IMR-90 (cell line): Measurements from ENCODE around the gene FBXL14. TPM values are rescaled to one million over a fixed set of nuclear protein-coding genes. Genes with fewer than 3 reads are reported as not detected.

ENCODE experiments used
- ATAC-seq: fragments of 200-7000 bp; cut with Tn5 transposase; 2 replicates; pipeline ENCODE4 v1.9.1; 2020; ENCODE audit warnings: low read depth, mild to moderate bottlenecking, moderate library complexity
- BruUV-seq: library from RNA; stranded (reverse); fragments of 400-500 nt; replicated peaks from 2 replicates; lab custom pipeline; 2021; lab: Mats Ljungman, UMichigan
- CTCF ChIA-PET: fragments of 300-600 bp; formaldehyde crosslinking; extraction: SDS; loops from one replicate; lab custom pipeline; 2021; ENCODE audit warnings: antibody characterized with exemption; lab: Yijun Ruan, JAX
- POLR2A ChIA-PET: fragments of 300-600 bp; sonication (Branson Sonifier 250); formaldehyde crosslinking; loops from one replicate; lab custom pipeline; 2022; ENCODE audit warnings: antibody characterized with exemption; ENCODE audit not compliant: unreplicated experiment; lab: Charles Lee
- DNase-seq: peaks from one replicate; pipeline ENCODE4 v3.0.0; 2013
- H2AFZ ChIP-seq: replicated peaks from 2 replicates; pipeline ENCODE3; 2013; ENCODE audit warnings: low read length, mild to moderate bottlenecking; ENCODE audit not compliant: poor library complexity
- H2AK5ac ChIP-seq: 2 replicates; pipeline ENCODE4 v1.6.1; 2013; ENCODE audit warnings: low read depth, low read length, inconsistent platforms
- H2AK9ac ChIP-seq: replicated peaks from 2 replicates; pipeline ENCODE3; 2013; ENCODE audit warnings: mild to moderate bottlenecking, low read depth, low read length, moderate library complexity; ENCODE audit not compliant: poor library complexity
- H2BK120ac ChIP-seq: 2 replicates; pipeline ENCODE4 v1.6.1; 2013; ENCODE audit warnings: low read depth, low read length, inconsistent platforms
- H2BK15ac ChIP-seq: 3 replicates; pipeline ENCODE4 v1.6.1; 2013; ENCODE audit warnings: low read depth, low read length, inconsistent platforms
- H2BK20ac ChIP-seq: 2 replicates; pipeline ENCODE4 v1.6.1; 2013; ENCODE audit warnings: low read depth, mild to moderate bottlenecking, inconsistent platforms, low read length, moderate library complexity
- H2BK5ac ChIP-seq: 2 replicates; pipeline ENCODE4 v1.6.1; 2013; ENCODE audit warnings: mild to moderate bottlenecking, low read depth, low read length, inconsistent platforms; ENCODE audit not compliant: poor library complexity, severe bottlenecking
- H3K14ac ChIP-seq: replicated peaks from 2 replicates; pipeline ENCODE4 v1.6.1; 2013; ENCODE audit warnings: low read depth, low read length, inconsistent platforms
- H3K18ac ChIP-seq: 2 replicates; pipeline ENCODE4 v1.6.1; 2013; ENCODE audit warnings: low read depth, low read length, control low read depth
- H3K23ac ChIP-seq: 2 replicates; pipeline ENCODE4 v1.6.1; 2013; ENCODE audit warnings: low read depth, low read length, inconsistent platforms
- H3K27ac ChIP-seq: 2 replicates; pipeline ENCODE4 v1.5.1; 2013; ENCODE audit warnings: mild to moderate bottlenecking, control low read depth, low read length; ENCODE audit not compliant: insufficient read depth
- H3K27me3 ChIP-seq: 2 replicates; pipeline ENCODE4 v1.6.1; 2013; ENCODE audit warnings: low read length; ENCODE audit not compliant: control insufficient read depth, insufficient read depth
- H3K36me3 ChIP-seq: 2 replicates; pipeline ENCODE4 v1.6.1; 2013; ENCODE audit warnings: low read length, mixed read lengths; ENCODE audit not compliant: control insufficient read depth, insufficient read depth
- H3K4ac ChIP-seq: 2 replicates; pipeline ENCODE4 v1.6.1; 2013; ENCODE audit warnings: low read depth, low read length, inconsistent platforms
- H3K4me1 ChIP-seq: 2 replicates; pipeline ENCODE4 v1.6.1; 2013; ENCODE audit warnings: low read length, mixed read lengths; ENCODE audit not compliant: control insufficient read depth, insufficient read depth
- H3K4me2 ChIP-seq: 2 replicates; pipeline ENCODE4 v1.6.1; 2013; ENCODE audit warnings: low read depth, mild to moderate bottlenecking, control low read depth, low read length, moderate library complexity
- H3K4me3 ChIP-seq: 2 replicates; pipeline ENCODE4 v1.5.1; 2013; ENCODE audit warnings: low read depth, mild to moderate bottlenecking, control low read depth, low read length, moderate library complexity; ENCODE audit not compliant: insufficient read depth
- H3K56ac ChIP-seq: 2 replicates; pipeline ENCODE4 v1.6.1; 2013; ENCODE audit warnings: low read length, inconsistent platforms; ENCODE audit not compliant: insufficient read depth; ENCODE audit errors: extremely low read depth
- H3K79me1 ChIP-seq, 2 experiments: 2 replicates each; pipeline ENCODE4 v1.6.1; 2013; ENCODE audit warnings: low read length in 2 of 2, inconsistent platforms in 1 of 2, low read depth in 1 of 2
- H3K9ac ChIP-seq: 2 replicates; pipeline ENCODE4 v1.6.1; 2013; ENCODE audit warnings: low read depth, low read length, control low read depth
- H3K9me1 ChIP-seq: 2 replicates; pipeline ENCODE4 v1.6.1; 2013; ENCODE audit warnings: low read length, inconsistent platforms; ENCODE audit not compliant: insufficient read depth
- H3K9me3 ChIP-seq: 2 replicates; pipeline ENCODE4 v1.6.1; 2013; ENCODE audit warnings: low read length; ENCODE audit not compliant: control insufficient read depth, insufficient read depth
- H4K20me1 ChIP-seq: 2 replicates; pipeline ENCODE4 v1.6.1; 2013; ENCODE audit warnings: low read length, inconsistent platforms; ENCODE audit not compliant: insufficient read depth
- H4K5ac ChIP-seq: 2 replicates; pipeline ENCODE4 v1.6.1; 2013; ENCODE audit warnings: mild to moderate bottlenecking, low read depth, low read length, control low read depth
- H4K8ac ChIP-seq, 2 experiments: 2 replicates each; pipeline ENCODE4 v1.6.1; 2013; ENCODE audit warnings: low read depth in 2 of 2, low read length in 2 of 2, control low read depth in 1 of 2, inconsistent platforms in 1 of 2
- H4K91ac ChIP-seq: 2 replicates; pipeline ENCODE4 v1.6.1; 2013; ENCODE audit warnings: low read depth, low read length, inconsistent platforms; ENCODE audit not compliant: insufficient read depth
- MAFK ChIP-seq: IDR thresholded peaks from 2 replicates; pipeline ENCODE4 v1.6.1; 2012; ENCODE audit warnings: low read depth, low read length, improper control_type of control experiment
- WGBS, 2 experiments: methylation state at CpG; one replicate each; pipeline versions ENCODE4 v1.1.5 to v1.1.7; 2013; ENCODE audit warnings: missing lambda C conversion rate in 2 of 2; ENCODE audit not compliant: insufficient read length in 1 of 2; ENCODE audit errors: extremely low coverage in 2 of 2; 5-methylcytosine and 5-hydroxymethylcytosine counted together
- dilution Hi-C: fragments of 300-500 bp; cut with HindIII; formaldehyde crosslinking; loops from one replicate; pipeline ENCODE4 v1.14.3; 2018; ENCODE audit warnings: low sequenced_read_pairs; ENCODE audit not compliant: unreplicated experiment
- in situ Hi-C: fragments of 300-500 bp; cut with MboI; formaldehyde crosslinking; loops from 3 replicates; pipeline ENCODE4 v1.14.3; 2019; ENCODE audit warnings: low sequenced_read_pairs, inconsistent platforms, mixed read lengths
- intact Hi-C: fragments of 100-400 bp; cut with micrococcal nuclease; formaldehyde crosslinking; loops from 2 replicates; pipeline ENCODE4 v1.10.0; 2022
- polyA plus RNA-seq, 3 experiments: library from polyadenylated mRNA; depleted of rRNA; stranded (reverse); fragments of >200 nt; gene quantifications; 2 replicates each; pipeline ENCODE4 v1.2.3, GENCODE V29; 2012; ENCODE audit warnings: low replicate concordance in 1 of 3
- total RNA-seq: library from RNA; depleted of rRNA; stranded (reverse); fragments of >200 nt; gene quantifications from 2 replicates; pipeline ENCODE4 v1.2.3, GENCODE V29; 2012
- TF ChIP-seq, protein P1 (sequence below): fragments of 150-350 bp; IDR thresholded peaks from 2 replicates; pipeline ENCODE4 v1.6.1; 2017; ENCODE audit warnings: mild to moderate bottlenecking, antibody characterized with exemption, low read length, low read depth

FBXL14 gene
- total and polyA plus RNA-seq, 2 of the 4 experiments (the other 2 are of a cell fraction): 4.7 to 7.3 TPM

DNA sequence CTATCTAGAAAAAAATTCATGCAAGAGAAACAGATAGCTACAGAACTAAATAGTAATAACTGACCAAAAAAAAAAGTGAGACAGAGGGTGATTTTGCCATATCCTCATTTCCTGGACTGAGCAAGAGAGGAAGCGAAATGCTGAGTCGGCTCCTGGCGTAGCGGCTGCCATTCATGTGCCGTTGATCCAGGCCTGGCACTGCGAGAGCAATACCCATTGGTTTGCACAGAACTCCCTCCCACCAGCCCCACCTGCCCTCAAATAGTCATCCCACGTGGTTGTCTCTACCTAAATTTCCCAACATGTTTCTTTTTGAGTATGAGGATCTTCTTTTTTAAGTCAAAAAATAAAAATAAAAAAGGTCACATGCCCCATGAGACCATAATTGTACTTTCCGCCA, 25.2 kb upstream of the FBXL14 start:
- Histone ChIP-seq H2AFZ (no peak overlapping the region), H3K4me3 (no peak overlapping the region), H3K9ac (no peak overlapping the region), H3K4ac (0 out of 2 replicates have a peak overlapping the region, but pooled peaks have one; percentile 7), H3K36me3 (no peaks in the 10 kb centered on the region), H3K23ac (no peak overlapping the region), H4K5ac (no peak overlapping the region), H2BK120ac (no peak overlapping the region), H3K27ac (no peak overlapping the region), H2BK15ac (no peak overlapping the region), H3K9me1 (peaks cover 14% of the 10 kb centered on the region; the same call in 1 of the 2 replicates), H4K20me1 (peaks cover 17% of the 10 kb centered on the region; the same call in 1 of the 2 replicates), H3K18ac (no peak overlapping the region), H3K56ac (no peak overlapping the region), H3K27me3 (no peaks in the 10 kb centered on the region), H3K79me1 (peaks cover 32 to 82% of the 10 kb centered on the region in 2 experiments), H2BK20ac (no peak overlapping the region), H3K4me2 (no peak overlapping the region), H3K4me1 (peaks cover 3% of the 10 kb centered on the region), H4K8ac (no peak overlapping the region), H3K9me3 (no peaks in the 10 kb centered on the region), H3K14ac (0 out of 2 replicates have a peak overlapping the region, but pooled peaks have one; percentile 21), H2BK5ac (no peak overlapping the region), H4K91ac (no peak overlapping the region), H2AK9ac (no peak overlapping the region), H2AK5ac (peak overlapping the region; percentile 43; the same call in 1 of the 2 replicates)
- POLR2A ChIA-PET: no interaction called here
- 80% methylated on average over 1 of the region's 8 CpGs; no CpG with 5 or more reads in 1 of the 2 experiments for WGBS, 2 experiments
- dilution Hi-C loops (no loop called here), in situ Hi-C loops (no loop called here), intact Hi-C loops (no loop called here)
- CTCF ChIA-PET: interaction anchor here (1.1 kb wide), 1 partner anchor 17 kb away, joined by 3 read pairs; no protein-coding TSS in a partner anchor
- DNase-seq (no peak), ATAC-seq (no peak)
- TF ChIP-seq, protein P1, sequence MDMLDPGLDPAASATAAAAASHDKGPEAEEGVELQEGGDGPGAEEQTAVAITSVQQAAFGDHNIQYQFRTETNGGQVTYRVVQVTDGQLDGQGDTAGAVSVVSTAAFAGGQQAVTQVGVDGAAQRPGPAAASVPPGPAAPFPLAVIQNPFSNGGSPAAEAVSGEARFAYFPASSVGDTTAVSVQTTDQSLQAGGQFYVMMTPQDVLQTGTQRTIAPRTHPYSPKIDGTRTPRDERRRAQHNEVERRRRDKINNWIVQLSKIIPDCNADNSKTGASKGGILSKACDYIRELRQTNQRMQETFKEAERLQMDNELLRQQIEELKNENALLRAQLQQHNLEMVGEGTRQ: no peak
- peak; percentile 84 for TF ChIP-seq MAFK
- BruUV-seq: no TSS peak
